Right ventricle myocardium inferior (tissue), 1 donor: ENCODE data around the gene ATP8A2. TPM values are rescaled to one million over a fixed set of nuclear protein-coding genes. Genes with fewer than 3 reads are reported as not detected.

ENCODE experiments used
- ATAC-seq: fragments of 200-7000 bp; cut with Tn5 transposase; one replicate; pipeline ENCODE4 v1.9.1; 2020; ENCODE audit warnings: mild to moderate bottlenecking, moderate library complexity
- DNase-seq: peaks from one replicate; pipeline ENCODE4 v3.0.0; 2021; ENCODE audit errors: missing footprints
- intact Hi-C: fragments of 100-400 bp; cut with DNase I; formaldehyde crosslinking; loops from one replicate; pipeline ENCODE4 v1.11.0; 2022
- total RNA-seq: library from RNA; stranded (reverse); fragmentation: NEBNext Ultra II Directional; extraction: Animal tissue kit (Norgen Biotek cat#: 25700); gene quantifications from one replicate; pipeline ENCODE4 v1.2.1, GENCODE V29; 2021
- donor health status: DM: no; HTN: yes; CAD: no; lungs with severe emphysema.

The ATP8A2 gene
- total RNA-seq, 1 donor from 2014 or later: 0.11 TPM

- ATAC-seq: no peak
- intact Hi-C loops: no loop called here
Measured at GRCh38 chr13:25690582-25690981, 318.8 kb downstream of the ATP8A2 start.

GRCh38 chr13:25691654-25692053, 319.9 kb downstream of the ATP8A2 start:
- no peak for ATAC-seq
- DNase-seq: no peak
- intact Hi-C loops: no loop called here

More at GRCh38 chr13:25690582-25690981, 318.8 kb downstream of the ATP8A2 start:
- no peak for DNase-seq

DNA sequence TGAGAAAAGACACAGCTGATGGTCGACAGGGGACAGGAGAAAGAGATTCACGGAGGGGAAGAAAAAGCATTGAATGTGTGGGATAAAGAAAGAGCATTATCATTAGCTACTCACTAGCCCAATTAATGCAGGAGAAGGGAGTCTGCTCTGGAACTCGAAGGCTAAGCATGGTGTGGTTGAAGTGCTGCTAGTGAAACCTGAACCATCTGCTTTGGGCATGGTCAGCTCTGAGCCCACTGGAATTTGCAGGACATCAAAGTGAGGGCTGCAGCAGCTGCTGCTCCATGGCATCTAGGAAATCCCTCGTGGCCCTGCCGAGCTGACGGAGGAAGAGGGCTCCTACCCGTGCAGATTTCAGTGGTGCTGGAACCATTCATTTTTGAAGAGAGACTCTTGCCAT, 320.3 kb downstream of the ATP8A2 start:
- intact Hi-C loops: no loop called here
- ATAC-seq: no peak
- no peak for DNase-seq

GRCh38 chr13:25699056-25699455, 327.3 kb downstream of the ATP8A2 start:
- no peak for ATAC-seq

DNA sequence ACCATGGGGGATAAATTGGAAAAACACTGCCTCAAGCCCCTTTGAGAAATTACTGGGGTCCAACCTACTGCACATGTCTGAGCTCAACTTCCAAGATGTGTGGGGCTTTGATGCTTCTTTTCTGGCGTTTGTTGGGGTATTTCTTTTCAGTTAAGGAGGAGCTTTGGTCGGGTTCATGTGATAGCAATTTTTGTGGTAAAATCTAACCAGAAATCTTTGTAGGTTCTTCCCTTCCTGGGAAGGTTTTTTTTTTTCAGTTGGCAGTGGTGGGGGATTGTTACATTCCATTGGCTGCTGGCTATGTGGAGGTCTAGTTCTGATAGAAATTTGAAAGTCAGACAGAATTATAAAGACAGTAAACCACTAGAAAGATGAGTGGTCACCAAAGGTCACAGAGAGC, 327.8 kb downstream of the ATP8A2 start:
- DNase-seq (no peak), ATAC-seq (no peak)
- intact Hi-C loops: no loop called here

More at GRCh38 chr13:25699056-25699455, 327.3 kb downstream of the ATP8A2 start:
- DNase-seq: no peak
- intact Hi-C loops: no loop called here

DNA sequence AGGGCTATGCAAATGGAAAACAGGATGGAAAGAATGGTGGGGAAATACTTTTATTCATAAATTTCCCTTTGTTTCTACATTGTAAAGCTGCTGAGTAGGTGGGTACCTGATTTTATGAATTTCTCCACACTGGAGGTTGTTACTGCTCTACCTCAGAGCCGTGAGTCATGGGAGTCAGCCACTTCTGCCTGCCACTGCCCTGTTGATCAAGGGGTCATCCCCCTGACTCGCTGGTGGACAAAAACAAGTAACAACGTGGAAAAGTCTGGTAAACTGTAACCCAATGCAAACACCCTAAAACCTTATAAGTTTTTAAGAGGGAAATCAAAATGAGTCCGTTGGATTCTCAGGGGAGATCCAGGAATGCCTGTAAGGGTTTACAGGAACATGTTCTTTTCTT, 329.5 kb downstream of the ATP8A2 start:
- intact Hi-C loops: no loop called here
- DNase-seq (no peak), ATAC-seq (no peak)

DNA sequence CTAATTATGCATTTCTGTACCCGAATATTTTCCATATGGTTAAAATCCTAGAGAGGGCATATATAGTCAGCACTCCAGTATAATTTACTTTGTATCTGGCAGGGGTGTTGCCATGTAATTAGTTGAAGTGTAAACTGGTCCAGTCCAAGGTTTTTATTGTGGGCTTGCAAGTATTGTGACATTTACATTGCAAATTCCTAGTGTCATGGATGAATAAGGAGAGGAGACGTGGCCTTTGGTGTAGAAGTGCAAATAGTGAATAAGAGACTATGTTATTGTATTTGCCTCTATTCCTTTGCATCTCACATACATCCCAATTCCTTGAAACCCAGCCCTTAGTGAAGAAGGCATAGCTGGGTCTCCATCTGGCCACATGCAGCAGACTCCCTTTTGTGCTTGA, 330.6 kb downstream of the ATP8A2 start:
- ATAC-seq (no peak), DNase-seq (no peak)
- intact Hi-C loops: no loop called here

DNA sequence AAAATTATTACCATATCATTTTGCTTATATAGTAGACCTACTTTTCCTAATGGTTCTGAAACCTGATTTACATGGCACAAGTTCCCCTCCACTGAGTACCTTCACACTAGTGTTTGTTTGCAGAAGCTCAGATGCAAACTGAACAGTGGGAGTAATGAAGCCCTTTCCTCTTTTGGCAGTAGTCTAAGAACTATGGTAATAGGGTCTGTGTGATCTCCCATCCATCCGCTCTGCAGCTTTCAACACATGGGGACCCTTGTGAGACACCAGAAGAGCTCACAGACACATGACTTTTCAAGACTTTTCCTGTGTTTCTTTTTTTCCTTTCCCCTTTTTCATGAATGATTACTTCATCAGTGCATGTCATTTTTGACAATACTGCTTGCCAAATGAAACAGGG, 336.0 kb downstream of the ATP8A2 start:
- intact Hi-C loops: no loop called here
- no peak for ATAC-seq
- DNase-seq: no peak

DNA sequence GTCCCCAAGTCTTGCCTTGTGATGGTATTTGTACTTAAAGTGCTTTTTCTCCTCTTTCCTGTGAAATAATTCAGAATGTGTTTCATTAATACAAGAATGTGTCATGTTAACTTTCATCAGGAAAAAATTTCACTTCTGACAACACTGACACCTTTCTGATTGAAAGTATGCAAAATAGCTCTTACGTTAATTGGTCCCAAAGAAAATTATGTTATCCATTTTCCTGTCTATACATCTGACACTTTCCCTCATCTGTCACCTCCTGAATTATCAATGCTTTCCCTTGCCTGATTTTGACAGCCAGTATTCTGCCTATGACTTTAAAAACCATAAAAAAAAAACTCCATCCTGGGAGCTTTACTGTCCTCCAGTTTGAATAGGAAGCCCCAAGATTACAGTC, 336.5 kb downstream of the ATP8A2 start:
- no peak for ATAC-seq

DNA sequence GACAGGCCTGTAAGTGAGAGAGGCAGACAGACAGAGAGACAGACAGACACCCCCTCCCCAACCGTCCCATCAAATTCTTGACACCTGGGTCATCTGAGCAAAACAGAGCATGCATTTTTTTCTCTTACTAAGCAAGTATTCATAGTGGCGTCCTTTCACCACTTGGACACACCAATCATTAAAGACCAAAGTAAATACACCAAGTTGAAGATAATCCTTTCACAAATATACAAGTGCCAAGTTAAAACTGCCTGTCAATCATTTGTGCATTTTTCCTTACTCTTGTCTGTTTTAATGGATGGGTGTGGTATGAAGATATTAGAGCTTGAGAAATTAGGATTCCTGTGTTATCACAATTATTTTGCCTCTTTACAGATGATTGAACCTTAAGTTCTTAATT, 337.3 kb downstream of the ATP8A2 start:
- no peak for ATAC-seq
- no peak for DNase-seq
- intact Hi-C loops: no loop called here

More for the DNA sequence above, 336.5 kb downstream of the ATP8A2 start:
- intact Hi-C loops: no loop called here
- no peak for DNase-seq

DNA sequence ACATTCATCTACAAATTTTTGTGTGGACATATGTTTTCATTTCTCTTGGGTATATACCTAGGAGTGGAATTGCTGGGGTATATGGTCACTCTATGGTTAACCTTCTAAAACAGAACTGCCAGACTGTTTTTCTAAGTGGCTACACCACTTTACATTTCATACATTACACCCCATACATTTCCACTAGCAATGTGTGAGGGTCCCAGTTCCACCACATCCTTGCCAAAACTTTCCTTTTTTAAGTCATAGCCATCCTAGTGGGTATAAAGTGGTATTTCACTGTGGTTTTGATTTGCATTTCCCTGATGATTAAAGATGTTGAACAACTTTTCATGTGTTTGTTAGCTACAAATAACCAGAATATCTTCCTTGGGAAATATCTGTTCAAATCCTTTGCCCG, 344.0 kb downstream of the ATP8A2 start:
- intact Hi-C loops: no loop called here
- ATAC-seq: no peak
- DNase-seq: no peak

DNA sequence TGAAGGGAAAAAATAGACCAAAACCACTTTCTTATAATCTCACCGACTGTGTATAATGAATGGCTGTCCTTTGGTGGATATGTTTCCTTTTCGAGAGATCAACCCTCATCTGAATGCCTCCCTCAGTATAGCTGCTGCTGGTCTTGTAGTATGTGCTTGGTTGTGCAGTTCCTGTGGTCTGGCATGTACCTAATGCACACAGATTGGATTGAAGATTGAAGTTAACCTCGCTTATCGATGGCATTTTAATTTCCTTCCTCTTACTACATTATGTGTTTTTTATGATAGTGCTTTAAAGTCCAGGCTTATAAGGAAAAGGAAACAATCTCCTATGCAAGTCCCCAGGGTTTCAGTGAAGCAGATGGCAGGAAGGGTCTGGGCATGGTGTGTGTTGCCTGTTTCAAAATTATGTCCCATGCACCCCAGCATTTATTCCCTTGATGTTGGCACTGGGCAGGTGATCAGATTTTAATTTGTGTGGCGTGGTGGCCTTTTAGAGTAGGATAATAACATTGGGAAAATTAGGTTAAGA, 346.0 kb downstream of the ATP8A2 start:
- ATAC-seq (no peak), DNase-seq (no peak)
- intact Hi-C loops: no loop called here

GRCh38 chr13:25719666-25720065, 347.9 kb downstream of the ATP8A2 start:
- intact Hi-C loops: no loop called here
- DNase-seq (no peak), ATAC-seq (no peak)

DNA sequence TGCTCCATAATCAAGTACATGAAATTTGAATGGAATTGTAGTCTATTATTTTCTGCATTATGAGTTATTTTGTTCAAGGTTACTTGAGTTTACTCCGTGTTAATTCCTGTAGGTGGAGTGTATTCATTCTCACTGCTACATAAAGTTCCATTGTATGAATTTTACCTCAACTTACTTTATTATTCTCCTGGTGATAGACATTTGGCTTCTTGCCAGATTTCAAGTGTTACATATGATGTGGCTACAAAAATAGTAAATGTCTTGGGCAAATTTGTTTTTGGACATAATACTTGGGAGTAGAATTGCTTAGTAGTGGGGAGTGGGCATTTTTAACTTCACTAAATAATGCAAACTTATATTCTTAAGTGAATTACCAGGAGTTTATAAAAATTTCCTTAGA, 351.1 kb downstream of the ATP8A2 start:
- DNase-seq (no peak), ATAC-seq (no peak)
- intact Hi-C loops: no loop called here

DNA sequence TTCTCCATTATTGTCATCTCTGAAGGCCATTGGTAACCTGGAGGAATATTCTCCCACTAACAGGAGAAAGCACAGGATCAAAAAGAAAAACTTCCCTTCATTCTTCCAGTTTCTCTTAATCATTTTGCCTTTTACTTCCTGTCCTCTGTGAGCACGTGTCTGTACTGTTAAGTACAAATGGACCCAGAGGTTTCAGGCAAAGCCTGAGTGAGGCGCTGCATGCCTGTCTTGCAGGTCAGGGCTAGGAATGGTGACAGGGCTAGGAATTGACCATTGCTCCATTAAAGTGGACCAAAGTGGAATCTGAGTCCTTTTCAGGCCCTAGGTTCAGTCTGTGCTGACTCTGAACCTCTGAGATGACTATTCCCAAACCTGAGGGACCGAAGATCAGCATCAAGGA, 353.3 kb downstream of the ATP8A2 start:
- intact Hi-C loops: no loop called here
- DNase-seq (no peak), ATAC-seq (no peak)

DNA sequence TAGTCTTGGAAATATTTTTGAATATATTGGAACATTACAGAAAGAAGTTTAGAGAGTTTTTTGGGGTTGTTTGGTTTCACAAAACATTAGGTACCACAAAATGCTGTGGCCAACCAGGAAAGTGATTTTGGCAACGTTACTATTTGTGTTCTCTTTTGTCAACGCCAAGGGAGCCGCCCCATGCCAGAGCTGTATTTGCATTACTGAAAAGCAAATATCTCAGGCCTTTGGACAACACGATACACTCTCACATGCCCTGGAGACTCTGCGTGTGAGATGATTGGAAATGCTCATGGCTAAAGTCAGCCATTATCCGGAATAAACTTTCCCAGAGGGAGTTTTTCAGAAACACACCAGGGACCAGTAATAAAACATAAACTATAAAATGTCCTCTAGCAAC, 355.5 kb downstream of the ATP8A2 start:
- intact Hi-C loops: no loop called here
- ATAC-seq: no peak

DNA sequence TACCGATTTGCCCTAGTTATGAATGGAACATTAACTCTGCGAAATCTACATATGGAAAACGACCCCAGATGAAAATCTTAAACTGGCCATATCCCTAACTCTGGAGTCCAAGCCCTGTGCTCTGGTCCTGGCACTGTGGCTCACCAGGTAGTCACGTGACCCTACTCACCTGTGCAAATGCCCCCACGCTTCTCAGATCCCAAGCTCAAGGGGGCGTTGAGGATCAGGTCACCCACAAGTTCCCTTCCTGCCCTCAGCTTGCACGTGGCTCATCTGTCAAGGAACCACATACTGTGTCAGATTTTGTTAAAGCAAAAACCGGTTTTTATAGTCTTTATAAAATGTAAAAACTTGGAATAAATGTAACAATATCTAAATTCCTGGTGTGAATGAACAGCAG, 356.0 kb downstream of the ATP8A2 start:
- intact Hi-C loops: no loop called here
- ATAC-seq (no peak), DNase-seq (no peak)

More for the DNA sequence above, 355.5 kb downstream of the ATP8A2 start:
- no peak for DNase-seq

DNA sequence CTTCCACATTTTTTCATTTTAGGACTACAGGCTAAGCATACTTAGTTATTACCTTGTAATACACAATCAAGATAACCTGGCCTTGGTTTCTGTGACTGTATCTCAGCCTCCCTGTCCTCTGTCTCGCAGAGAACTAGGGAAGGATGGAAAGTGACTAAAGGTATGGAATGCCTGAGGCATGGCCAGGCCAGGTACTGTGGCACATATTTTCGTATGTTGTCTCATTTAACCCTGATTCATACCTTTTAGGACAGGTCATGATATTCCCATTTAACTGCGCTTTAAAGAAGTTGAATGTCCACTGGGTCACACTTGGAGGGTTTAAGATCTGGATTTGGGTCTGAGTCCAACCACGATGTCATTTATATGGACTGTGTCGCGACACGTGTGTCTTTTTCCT, 357.4 kb downstream of the ATP8A2 start:
- ATAC-seq: no peak
- no peak for DNase-seq
- intact Hi-C loops: no loop called here

GRCh38 chr13:25731037-25731436, 359.3 kb downstream of the ATP8A2 start:
- intact Hi-C loops: no loop called here
- ATAC-seq (no peak), DNase-seq (no peak)

GRCh38 chr13:25731536-25731935, 359.8 kb downstream of the ATP8A2 start:
- intact Hi-C loops: no loop called here
- ATAC-seq (no peak), DNase-seq (no peak)

DNA sequence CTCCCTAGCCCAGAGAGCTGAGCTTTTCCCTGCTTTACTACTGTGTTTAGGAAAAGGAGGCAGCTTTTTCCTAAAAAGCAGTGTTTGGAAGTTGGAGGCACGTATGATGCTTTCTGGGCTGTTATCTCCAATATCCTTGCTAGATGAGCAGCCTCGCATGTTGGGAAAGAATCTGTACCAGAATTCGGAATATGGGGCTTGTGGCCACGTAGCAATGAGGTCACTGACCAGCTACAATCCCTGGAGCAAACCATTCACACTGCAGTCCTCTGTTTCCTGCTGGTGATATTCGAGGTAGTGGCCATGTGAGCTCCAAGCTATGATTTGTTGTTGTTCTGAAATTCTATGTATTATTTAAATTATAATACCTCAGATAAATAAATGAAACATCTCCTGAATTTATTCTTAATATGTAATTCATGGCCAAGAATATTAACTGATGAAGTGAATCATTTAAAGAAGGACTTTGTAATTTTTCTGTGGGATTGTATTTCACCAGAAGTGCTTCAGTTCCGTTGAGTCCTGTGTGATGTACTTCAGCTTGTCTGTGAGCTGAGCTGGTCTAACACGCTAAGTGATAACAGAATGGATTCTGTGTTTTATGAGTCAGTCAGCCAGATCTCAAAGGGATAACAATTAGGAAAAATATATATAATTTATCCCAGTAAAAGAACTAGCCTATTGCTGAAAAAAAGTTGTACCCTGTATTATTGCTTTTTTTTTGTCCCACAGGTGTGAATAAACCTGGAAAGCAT, 360.5 kb downstream of the ATP8A2 start:
- DNase-seq: no peak
- intact Hi-C loops: no loop called here
- no peak for ATAC-seq
